ENCODE data around the gene RAVER1. TPM values are rescaled to one million over a fixed set of nuclear protein-coding genes. Genes with fewer than 3 reads are reported as not detected.
"Not testable (repeated sequence)": the region's sequence is repeated elsewhere in the genome, so short reads cannot be mapped to it uniquely, and the experiment has no call there.

Gene RAVER1
- total RNA-seq, 2 donors from 2014 or later = 60.2 to 68.3 TPM

DNA sequence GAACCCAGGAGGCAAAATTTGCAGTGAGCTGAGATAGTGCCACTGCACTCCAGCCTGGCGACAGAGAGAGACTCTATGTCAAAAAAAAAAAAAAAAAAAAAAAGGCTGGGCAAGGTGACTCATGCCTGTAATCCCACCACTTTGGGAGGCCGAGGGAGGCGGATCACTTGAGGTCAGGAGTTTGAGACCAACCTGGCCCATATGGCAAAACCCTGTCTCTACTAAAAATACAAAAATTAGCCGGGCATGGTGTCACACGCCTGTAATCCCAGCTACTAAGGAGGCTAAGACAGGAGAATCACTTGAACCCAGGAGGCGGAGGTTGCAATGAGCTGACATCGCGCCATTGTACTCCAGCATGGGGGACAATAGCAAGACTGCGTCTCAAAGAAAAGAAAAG lies 3.4 kb upstream of the RAVER1 start:
- not testable (repeated sequence) for ATAC-seq (replicated peaks in 1 of 2); DNase-seq; H3K36me3 Mint-ChIP-seq (ENCODE audit: insufficient read depth in 2 of 2); H3K27me3 Mint-ChIP-seq (ENCODE audit: low read depth); H3K9me3 Mint-ChIP-seq
- peaks cover 69% of the 10 kb centered on the region for H3K4me1 Mint-ChIP-seq (ENCODE audit: low read depth)
- H3K4me3 Mint-ChIP-seq = peak overlapping the region in 1 of 2 donors; percentile 22
- H3K27ac Mint-ChIP-seq = peak overlapping the region; percentile 12

DNA sequence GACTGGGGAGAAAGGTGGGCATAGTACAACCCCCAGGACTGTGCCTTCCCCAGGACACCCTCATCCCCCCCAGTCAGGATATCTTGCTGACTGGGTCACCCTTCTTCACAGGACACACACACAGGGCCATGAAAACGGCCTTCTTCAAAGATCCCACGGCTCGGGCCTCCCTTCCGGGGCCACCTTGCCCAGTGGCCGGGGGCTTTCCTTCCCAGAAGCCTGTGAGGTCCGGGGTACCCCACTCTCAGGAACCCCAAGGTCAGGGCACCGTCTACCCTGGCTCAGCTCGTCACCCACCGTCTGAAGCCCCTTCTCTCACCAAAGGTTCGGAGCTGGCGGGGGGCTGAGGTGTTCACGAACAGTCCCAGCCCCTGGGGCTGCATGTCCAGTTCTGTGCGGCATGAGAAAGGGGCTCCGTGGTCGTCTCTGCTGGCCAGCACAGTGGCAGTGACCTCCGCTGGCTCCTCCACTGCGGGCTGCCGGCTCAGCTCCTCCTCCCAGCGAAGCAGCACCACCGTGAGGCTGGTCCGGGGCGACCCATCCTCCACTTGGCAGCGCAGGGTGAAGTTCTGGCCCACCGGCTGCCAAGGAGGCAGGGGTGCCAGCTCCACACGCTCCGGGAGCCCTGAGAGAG lies 2.1 kb upstream of the RAVER1 start:
- Mint-ChIP-seq H3K4me3 (peak overlapping the region in 1 of 2 donors; percentile 44), H3K36me3 (ENCODE audit: insufficient read depth in 2 of 2) (peaks cover 6% of the 10 kb centered on the region in 2 donors), H3K27me3 (ENCODE audit: low read depth) (no peaks in the 10 kb centered on the region), H3K4me1 (ENCODE audit: low read depth) (peaks cover 65% of the 10 kb centered on the region), H3K27ac (no peak overlapping the region), H3K9me3 (no peaks in the 10 kb centered on the region)
- ATAC-seq (replicated peaks in 1 of 2) = no peak
- no peak for DNase-seq

DNA sequence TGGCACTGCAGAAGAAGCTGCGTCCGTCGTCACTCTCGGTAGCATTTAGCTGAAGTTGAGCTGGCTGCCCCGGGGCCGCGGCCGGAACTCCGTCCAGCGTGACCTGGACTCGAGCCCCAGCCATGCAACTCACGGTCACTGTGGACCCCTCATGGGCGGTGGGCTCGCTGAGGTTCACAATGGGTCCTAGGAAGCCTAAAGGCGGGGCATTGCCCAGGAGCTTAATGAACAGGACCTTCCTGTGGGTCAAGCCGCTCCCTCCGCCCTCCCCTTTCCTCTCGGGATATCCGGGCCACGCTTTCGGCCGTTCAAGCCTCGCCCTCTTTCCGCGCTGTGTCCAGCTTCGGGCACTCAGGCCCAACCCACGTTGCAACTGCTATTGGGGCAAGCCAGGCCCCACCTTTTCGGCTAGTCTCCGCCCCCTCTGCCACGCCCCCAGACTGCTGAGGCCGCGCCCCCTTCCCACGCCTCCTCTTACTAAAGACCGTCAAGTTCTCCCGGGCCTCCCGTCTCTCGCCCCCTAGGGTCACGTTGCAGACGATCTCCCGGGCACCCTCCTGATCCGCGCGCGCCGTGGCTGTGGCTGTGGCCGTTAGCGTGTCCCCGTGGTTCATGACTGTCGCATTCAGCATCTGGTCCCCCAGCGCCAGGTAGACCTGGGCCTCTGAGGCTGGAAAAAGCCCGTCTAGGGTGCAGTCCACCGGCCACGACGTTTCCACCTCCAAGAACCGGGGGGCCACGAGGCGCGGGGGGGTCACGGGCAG lies 1.4 kb upstream of the RAVER1 start:
- Mint-ChIP-seq H3K27me3 (ENCODE audit: low read depth) (no peaks in the 10 kb centered on the region), H3K27ac (no peak overlapping the region), H3K4me1 (ENCODE audit: low read depth) (peaks cover 59% of the 10 kb centered on the region), H3K9me3 (no peaks in the 10 kb centered on the region), H3K36me3 (ENCODE audit: insufficient read depth in 2 of 2) (peaks cover 6 to 10% of the 10 kb centered on the region in 2 donors), H3K4me3 (peak overlapping the region; percentile 95)
- ATAC-seq (replicated peaks in 1 of 2) (no peak), DNase-seq (peak; percentile 66 to 67)

DNA sequence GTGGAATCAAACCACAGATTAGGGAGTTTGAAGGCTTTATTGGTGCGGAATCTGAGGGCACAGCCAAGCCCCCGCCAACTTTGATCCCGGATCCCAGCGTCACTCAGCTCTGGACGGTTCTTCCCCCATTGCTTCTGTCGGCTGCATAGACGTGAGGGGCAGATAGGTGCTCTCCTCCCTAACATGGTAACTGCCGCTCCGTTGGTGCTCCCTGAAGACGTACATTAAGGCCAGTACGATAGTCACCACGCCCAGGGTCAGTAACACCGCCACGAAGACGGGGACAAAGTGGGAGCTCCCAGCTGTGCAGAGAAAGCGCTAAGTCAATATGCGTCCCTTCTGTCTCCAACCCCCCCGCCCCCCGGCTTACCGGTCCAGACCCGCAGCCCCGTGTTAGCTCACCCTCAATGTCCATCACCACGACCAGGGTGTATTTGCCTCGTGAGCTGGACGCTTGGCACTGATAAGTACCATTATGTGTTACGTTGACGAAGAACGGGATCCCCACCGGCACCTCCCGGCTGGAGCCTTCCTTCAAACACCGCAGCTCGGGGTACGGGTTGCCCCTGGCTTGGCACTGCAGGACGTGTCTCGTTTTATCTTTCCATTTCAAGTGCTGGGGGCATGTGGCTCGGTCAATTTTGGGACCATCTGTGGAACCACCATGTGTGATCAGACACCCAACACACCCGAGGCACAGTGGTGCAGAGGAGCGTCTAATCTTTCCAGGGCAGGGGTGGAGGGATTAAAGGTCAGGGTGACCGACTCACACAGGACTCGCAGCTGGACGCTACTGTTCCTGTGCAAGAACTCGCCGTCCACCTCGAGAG lies 644 bp upstream of the RAVER1 start:
- Mint-ChIP-seq H3K27ac (peak overlapping the region; percentile 95), H3K4me3 (peak overlapping the region; percentile 95), H3K4me1 (ENCODE audit: low read depth) (peaks cover 55% of the 10 kb centered on the region), H3K27me3 (ENCODE audit: low read depth) (no peaks in the 10 kb centered on the region), H3K36me3 (ENCODE audit: insufficient read depth in 2 of 2) (peaks cover 4 to 12% of the 10 kb centered on the region in 2 donors), H3K9me3 (no peaks in the 10 kb centered on the region)
- DNase-seq (no peak), ATAC-seq (replicated peaks in 1 of 2) (peak; percentile 1 to 9)

DNA sequence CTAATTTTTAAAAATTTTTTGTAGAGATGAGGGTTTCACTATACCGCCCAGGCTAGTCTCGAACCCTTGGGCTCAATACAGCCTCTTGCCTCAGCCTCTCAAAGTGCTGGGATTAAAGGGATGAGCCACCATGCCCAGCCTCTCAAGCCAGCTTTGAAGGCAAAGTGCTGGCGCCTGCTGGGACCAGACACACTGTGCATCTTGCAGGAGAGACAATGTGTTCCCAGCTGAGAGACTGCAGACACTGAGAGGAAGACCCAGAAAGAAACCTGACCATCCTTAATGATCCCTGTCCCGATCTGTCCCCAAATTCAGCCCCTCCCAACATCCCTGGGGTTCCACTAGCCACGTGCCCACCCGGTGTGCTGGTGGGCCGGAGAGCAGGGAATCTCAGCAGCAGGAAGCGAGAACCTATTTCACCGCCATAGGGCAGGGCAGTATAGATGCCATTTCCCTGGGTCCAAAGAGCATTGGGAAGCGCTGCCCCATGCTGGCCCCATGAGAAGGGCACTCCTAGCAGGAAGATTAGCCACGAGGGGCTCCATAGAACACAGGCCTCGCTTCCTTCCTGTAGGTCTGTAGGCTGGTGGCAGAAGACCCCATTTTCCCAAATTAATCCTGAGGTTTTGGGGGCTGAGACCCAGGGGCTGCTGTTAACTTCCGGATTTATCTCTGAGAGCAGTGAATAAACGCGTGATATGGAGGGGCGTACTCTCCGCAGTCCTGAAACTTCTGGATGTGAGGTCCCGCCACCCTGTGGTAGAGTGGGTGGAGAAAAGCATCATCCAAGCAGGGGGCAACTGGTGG lies 968 bp downstream of the RAVER1 start:
- peaks cover 4 to 12% of the 10 kb centered on the region in 2 donors for H3K36me3 Mint-ChIP-seq (ENCODE audit: insufficient read depth in 2 of 2)
- ATAC-seq (replicated peaks in 1 of 2) = no peak
- no peak for DNase-seq
- H3K27ac Mint-ChIP-seq = peak overlapping the region; percentile 80
- H3K9me3 Mint-ChIP-seq = no peaks in the 10 kb centered on the region
- no peaks in the 10 kb centered on the region for H3K27me3 Mint-ChIP-seq (ENCODE audit: low read depth)
- H3K4me1 Mint-ChIP-seq (ENCODE audit: low read depth) = peaks cover 44% of the 10 kb centered on the region
- peak overlapping the region; percentile 95 for H3K4me3 Mint-ChIP-seq

DNA sequence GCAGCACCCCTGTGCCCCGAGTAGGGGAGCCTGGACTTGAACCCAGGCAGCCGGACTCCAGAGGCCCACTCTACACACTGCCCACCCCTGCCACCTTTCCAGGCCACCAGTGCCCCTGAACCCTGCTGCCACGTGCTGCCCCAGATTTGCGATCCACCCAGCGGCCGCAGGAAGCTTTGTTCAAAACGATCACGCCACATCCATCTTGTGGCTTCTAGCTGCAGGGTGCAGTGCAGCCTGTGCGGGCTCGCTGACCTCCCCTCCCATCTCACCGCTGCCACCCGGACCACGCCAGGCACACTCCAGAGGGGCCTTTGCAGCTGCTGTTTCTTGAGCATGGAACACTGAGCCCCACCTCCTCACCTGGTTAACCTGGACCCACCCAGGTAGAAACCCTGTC lies 3.8 kb downstream of the RAVER1 start:
- Mint-ChIP-seq H3K4me1 (ENCODE audit: low read depth) (peaks cover 31% of the 10 kb centered on the region), H3K4me3 (no peak overlapping the region), H3K27ac (no peak overlapping the region), H3K27me3 (ENCODE audit: low read depth) (no peaks in the 10 kb centered on the region), H3K9me3 (no peaks in the 10 kb centered on the region), H3K36me3 (ENCODE audit: insufficient read depth in 2 of 2) (peaks cover 4 to 12% of the 10 kb centered on the region in 2 donors)
- ATAC-seq (replicated peaks in 1 of 2) (no peak), DNase-seq (no peak)

DNA sequence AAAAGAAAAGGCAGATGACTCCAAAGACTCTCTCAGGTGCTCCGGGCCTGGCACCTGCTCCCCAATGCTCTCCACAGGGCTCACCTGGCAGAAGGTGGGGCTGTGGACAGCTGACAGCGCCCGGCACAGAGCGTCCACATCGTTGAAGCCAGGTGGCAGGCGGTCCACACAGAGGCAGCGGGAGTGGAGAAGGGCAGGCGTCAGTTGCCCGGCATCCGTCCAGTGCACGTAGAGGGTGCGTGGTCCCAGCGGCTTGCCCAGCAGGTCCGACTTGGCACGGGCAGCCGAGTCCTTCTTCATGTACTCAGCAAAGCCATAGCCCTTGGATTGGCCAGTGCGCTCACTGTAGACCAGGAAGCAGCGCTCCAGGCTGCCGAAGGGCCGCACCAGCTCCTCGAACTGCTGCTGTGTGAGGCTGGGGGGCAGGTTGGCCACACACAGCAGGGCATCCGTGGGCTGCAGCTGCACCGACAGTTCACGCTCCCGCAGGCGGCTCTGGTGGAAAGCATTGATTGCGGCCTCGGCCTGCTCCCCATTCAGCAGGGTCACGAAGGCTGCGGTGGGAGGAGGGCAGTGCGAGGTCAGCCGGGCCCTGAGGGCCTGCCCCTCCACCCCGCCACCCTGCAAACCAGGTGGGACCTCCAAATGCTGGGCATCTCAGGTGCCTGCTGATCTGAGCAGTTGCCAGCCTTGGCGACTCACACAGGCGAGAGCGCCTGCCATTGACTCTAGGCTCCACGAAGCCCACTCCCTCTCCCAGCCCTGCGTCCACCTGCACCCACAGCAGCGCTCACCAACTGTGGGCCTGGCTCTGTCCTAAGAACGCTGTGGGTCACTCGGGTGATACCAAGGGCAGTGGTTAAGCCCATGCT lies 4.5 kb downstream of the RAVER1 start:
- ATAC-seq (replicated peaks in 1 of 2) (no peak), DNase-seq (no peak)
- H3K27ac Mint-ChIP-seq = no peak overlapping the region
- peaks cover 23% of the 10 kb centered on the region for H3K4me1 Mint-ChIP-seq (ENCODE audit: low read depth)
- no peaks in the 10 kb centered on the region for H3K9me3 Mint-ChIP-seq
- H3K27me3 Mint-ChIP-seq (ENCODE audit: low read depth) = no peaks in the 10 kb centered on the region
- no peak overlapping the region for H3K4me3 Mint-ChIP-seq
- peaks cover 4 to 9% of the 10 kb centered on the region in 2 donors for H3K36me3 Mint-ChIP-seq (ENCODE audit: insufficient read depth in 2 of 2)

DNA sequence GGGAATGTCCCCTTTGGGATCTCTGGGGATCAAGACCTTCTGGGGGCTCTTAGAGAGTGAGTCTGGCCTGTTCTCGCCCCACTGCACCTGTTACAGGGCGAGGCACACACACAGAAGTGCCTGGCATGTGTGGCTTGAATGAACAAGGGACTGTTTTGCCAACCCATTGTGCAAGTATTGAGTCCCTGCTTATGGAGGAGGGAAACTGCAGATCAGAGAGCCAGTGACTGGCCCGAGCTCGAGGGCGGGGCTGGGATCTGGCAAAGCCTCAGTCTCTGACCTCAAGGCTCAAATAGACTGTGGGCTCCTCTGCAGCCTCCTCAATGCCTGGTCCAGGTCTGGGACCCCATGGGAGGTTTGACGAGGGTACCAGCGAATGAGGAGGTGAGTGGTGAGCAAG lies 5.5 kb downstream of the RAVER1 start:
- no peaks in the 10 kb centered on the region for H3K9me3 Mint-ChIP-seq
- no peak overlapping the region for H3K4me3 Mint-ChIP-seq
- no peak for ATAC-seq (replicated peaks in 1 of 2)
- no peak overlapping the region for H3K27ac Mint-ChIP-seq
- DNase-seq = no peak
- H3K27me3 Mint-ChIP-seq (ENCODE audit: low read depth) = no peaks in the 10 kb centered on the region
- H3K36me3 Mint-ChIP-seq (ENCODE audit: insufficient read depth in 2 of 2) = peaks cover 2 to 5% of the 10 kb centered on the region in 2 donors
- peaks cover 17% of the 10 kb centered on the region for H3K4me1 Mint-ChIP-seq (ENCODE audit: low read depth)

DNA sequence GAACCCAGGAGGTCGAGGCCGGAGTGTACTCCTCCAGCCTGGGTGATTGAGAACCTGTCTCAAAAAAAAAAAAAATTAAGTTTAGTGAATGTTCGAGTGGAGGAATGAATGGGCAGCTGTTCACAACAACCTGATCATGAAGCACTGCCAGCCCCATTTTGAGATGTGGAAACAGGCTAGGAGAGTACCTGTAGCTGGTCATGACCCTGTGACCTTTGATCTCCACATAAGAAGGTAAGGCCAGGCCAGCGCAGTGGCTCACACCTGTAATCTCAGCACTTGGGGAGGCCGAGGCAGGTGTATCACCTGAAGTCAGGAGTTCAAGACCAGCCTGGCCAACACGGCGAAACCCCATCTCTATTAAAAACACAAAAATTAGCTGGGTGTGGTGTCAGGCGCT lies 7.6 kb downstream of the RAVER1 start:
- H3K36me3 Mint-ChIP-seq (ENCODE audit: insufficient read depth in 2 of 2) = peaks cover 3 to 8% of the 10 kb centered on the region in 2 donors
- H3K9me3 Mint-ChIP-seq = no peaks in the 10 kb centered on the region
- DNase-seq = no peak
- no peak overlapping the region for H3K4me3 Mint-ChIP-seq
- H3K4me1 Mint-ChIP-seq (ENCODE audit: low read depth) = peaks cover 6% of the 10 kb centered on the region
- H3K27me3 Mint-ChIP-seq (ENCODE audit: low read depth) = no peaks in the 10 kb centered on the region
- no peak for ATAC-seq (replicated peaks in 1 of 2)
- H3K27ac Mint-ChIP-seq = no peak overlapping the region

DNA sequence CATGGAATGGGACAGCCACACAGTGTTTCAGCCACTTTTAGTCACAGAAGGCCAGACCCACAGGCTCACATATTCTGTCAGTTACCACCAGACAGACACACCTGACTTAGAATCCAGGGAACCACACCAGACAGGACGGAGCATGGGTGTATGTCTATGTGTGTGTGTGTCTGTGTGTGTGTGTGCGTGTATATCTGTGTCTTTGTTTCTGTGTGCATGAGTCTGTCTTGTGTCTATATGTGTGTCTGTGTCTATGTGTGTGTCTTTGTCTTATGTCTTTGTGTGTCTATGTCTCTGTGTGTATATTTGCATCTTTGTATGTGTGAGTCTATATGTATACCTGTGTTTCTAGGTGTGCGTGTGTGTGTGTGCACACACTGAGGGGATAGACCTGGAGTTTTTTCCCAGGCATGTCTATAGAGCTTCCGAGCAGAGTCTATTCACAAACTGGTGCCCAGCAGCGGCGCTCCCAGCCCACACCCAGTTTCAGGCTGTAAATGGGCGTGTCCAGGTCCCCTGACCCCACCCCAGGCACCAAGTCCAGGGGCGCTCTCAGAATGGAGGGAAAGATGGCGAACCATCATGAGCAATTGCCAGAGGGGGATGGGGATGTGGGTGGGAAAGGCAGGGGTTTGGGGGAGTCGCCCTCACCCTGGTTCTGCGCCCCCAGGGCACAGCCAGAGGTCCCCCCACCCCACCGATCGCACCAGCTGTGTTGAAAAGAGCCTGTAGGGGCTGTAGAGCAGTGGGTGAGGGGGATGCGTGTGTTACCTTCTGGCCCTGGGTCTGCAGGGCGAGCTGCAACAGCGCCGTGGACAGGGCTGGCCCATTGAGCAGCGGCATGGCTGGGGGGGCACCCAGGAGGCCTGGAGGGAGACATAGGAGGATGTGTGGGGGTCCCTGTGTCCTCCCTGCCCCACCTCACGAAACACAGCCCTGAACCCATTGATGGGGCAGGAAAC lies 11.2 kb downstream of the RAVER1 start:
- no peak for ATAC-seq (replicated peaks in 1 of 2)
- no peaks in the 10 kb centered on the region for H3K27me3 Mint-ChIP-seq (ENCODE audit: low read depth)
- no peak overlapping the region for H3K4me3 Mint-ChIP-seq
- H3K36me3 Mint-ChIP-seq (ENCODE audit: insufficient read depth in 2 of 2) = peaks cover 6 to 7% of the 10 kb centered on the region in 2 donors
- H3K4me1 Mint-ChIP-seq (ENCODE audit: low read depth) = no peaks in the 10 kb centered on the region
- H3K9me3 Mint-ChIP-seq = no peaks in the 10 kb centered on the region
- no peak for DNase-seq
- H3K27ac Mint-ChIP-seq = no peak overlapping the region

DNA sequence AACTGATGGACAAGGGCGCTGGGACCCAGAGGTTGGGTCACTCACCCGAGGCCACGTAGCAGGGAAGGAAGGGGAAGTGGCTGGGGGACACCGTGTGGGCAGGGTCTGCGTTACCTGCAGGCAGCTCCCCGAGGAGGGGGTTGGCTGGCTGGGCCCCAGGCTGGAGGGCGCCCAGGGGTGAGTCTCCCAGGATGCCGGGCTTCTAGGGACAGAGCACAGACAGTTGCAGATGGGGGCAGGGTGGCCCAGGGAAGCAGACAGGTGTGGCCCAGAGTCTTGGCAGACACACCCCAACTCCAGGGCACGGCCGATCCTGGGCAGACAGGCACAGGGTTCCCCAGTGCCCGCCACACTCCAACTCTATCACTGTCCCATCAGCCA lies 11.9 kb downstream of the RAVER1 start:
- Mint-ChIP-seq H3K4me1 (ENCODE audit: low read depth) (peaks cover 7% of the 10 kb centered on the region), H3K27ac (no peak overlapping the region), H3K27me3 (ENCODE audit: low read depth) (no peaks in the 10 kb centered on the region), H3K4me3 (no peak overlapping the region), H3K36me3 (ENCODE audit: insufficient read depth in 2 of 2) (peaks cover 6 to 7% of the 10 kb centered on the region in 2 donors), H3K9me3 (no peaks in the 10 kb centered on the region)
- DNase-seq (no peak), ATAC-seq (replicated peaks in 1 of 2) (no peak)

All from activated T-cell treated with anti-CD3 and anti-CD28 coated beads, Interleukin-2, amount 50 U/mL, for 72 hours (primary cell).